ENCODE measurements around the gene PPP6R2. TPM values are rescaled to one million over a fixed set of nuclear protein-coding genes. Genes with fewer than 3 reads are reported as not detected.

Gene PPP6R2
- total and polyA plus RNA-seq, 2 of the 8 experiments (the other 6 are each of a cell fraction or from before 2014, with no cell fraction given), result 25.0 to 32.2 TPM

DNA sequence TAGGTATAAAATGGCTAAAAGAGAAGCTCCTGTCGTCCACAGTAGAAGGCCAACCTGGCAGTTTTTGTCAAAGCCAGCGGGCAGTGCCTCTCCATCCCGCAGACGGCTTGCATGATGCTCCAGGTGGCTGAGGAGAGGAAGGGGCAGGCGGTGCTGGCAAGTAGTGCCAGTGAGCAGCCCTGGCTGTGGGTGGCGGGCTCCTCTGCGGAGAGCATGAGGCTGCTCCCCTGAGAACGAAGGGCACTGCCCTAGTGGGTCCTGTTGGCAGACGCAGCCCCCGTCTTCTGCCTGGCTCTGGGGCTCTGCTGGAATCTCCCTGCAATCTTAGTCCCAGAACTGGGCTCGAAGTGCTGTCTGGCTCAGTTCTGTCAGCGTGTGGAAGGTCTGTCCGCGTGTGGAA, 80.8 kb downstream of the PPP6R2 start:
- Histone ChIP-seq H4K20me1 (replicated peaks in 1 of 2; ENCODE audit: control insufficient read depth in 1 of 2, insufficient read depth in 2 of 2, low read length in 2 of 2) (peaks cover 0 to 8% of the 10 kb centered on the region in 2 experiments), H3K23me2 (ENCODE audit: low read depth, low read length) (no peaks in the 10 kb centered on the region), H4K91ac (replicated peaks; ENCODE audit: insufficient read length, low read length) (no peak overlapping the region), H3K23ac (ENCODE audit: insufficient read length) (no peak overlapping the region), H2BK120ac (replicated peaks; ENCODE audit: low read depth, low read length) (no peak overlapping the region), H2BK20ac (ENCODE audit: low read length) (no peak overlapping the region), H3K4me1 (replicated peaks in 1 of 4; ENCODE audit: control insufficient read depth in 3 of 4, insufficient read depth in 4 of 4, low read length in 3 of 4) (no peaks in the 10 kb centered on the region), H2AFZ (ENCODE audit: low read length) (no peak overlapping the region), H2BK12ac (ENCODE audit: low read depth, low read length) (no peak overlapping the region), H3K27ac (ENCODE audit: low read depth, low read length) (no peak overlapping the region), H3K18ac (ENCODE audit: extremely low read depth, low read length) (no peak overlapping the region), H3K9ac (replicated peaks in 1 of 4; ENCODE audit: extremely low read depth in 1 of 4, low read depth in 3 of 4, low read length in 3 of 4) (no peak overlapping the region), H4K5ac (ENCODE audit: insufficient read length, low read depth, low read length) (no peak overlapping the region), H3K14ac (ENCODE audit: insufficient read length) (no peak overlapping the region), H3K79me2 (ENCODE audit: control insufficient read depth in 1 of 2, insufficient read depth in 2 of 2, low read length in 2 of 2) (no peaks in the 10 kb centered on the region), H3K4ac (replicated peaks; ENCODE audit: insufficient read length, low read depth, low read length) (no peak overlapping the region), H3K79me1 (ENCODE audit: low read depth, low read length) (no peaks in the 10 kb centered on the region), H3K27me3 (replicated peaks in 1 of 4; ENCODE audit: control insufficient read depth in 3 of 4, extremely low read depth in 1 of 4, insufficient read depth in 3 of 4, low read length in 3 of 4) (no peaks in the 10 kb centered on the region), H3K9me3 (ENCODE audit: insufficient read depth in 2 of 2, low read depth in 1 of 2, low read length in 1 of 2) (no peaks in the 10 kb centered on the region), H2BK15ac (ENCODE audit: low read length) (no peak overlapping the region), H2BK5ac (ENCODE audit: low read depth, low read length) (no peak overlapping the region), H3K4me3 (ENCODE audit: extremely low read depth in 1 of 4, insufficient read depth in 2 of 4, low read depth in 3 of 4, low read length in 4 of 4) (no peak overlapping the region), H2AK5ac (ENCODE audit: low read depth, low read length) (no peak overlapping the region), H3K4me2 (ENCODE audit: insufficient read depth in 1 of 2, low read depth in 2 of 2, low read length in 2 of 2) (no peak overlapping the region), H4K8ac (ENCODE audit: extremely low read depth, insufficient read depth, low read length) (no peak overlapping the region), H3K56ac (replicated peaks; ENCODE audit: insufficient read length, low read depth, low read length) (no peak overlapping the region), H3K36me3 (ENCODE audit: control insufficient read depth in 2 of 4, insufficient read depth in 4 of 4, low read length in 3 of 4) (peaks cover 9 to 36% (median 27%) of the 10 kb centered on the region in 4 experiments)
- no peak for FAIRE-seq
- no peak for DNase-seq (ENCODE audit: low read depth in 1 of 2, low spot score in 2 of 2)
- no peak for TF ChIP-seq ATF2 (IDR thresholded peaks at IDR 0.05; ENCODE audit: low read length)
- no peak for TF ChIP-seq FOSL1 (IDR thresholded peaks at IDR 0.05; ENCODE audit: insufficient read depth, low read depth, low read length)
- no peak for TF ChIP-seq SP2 (IDR thresholded peaks at IDR 0.05; ENCODE audit: low read length)
- TF ChIP-seq CBX8 (IDR thresholded peaks at IDR 0.05; ENCODE audit: borderline replicate concordance, low read depth, low read length), result no peak
- TF ChIP-seq, protein P1, sequence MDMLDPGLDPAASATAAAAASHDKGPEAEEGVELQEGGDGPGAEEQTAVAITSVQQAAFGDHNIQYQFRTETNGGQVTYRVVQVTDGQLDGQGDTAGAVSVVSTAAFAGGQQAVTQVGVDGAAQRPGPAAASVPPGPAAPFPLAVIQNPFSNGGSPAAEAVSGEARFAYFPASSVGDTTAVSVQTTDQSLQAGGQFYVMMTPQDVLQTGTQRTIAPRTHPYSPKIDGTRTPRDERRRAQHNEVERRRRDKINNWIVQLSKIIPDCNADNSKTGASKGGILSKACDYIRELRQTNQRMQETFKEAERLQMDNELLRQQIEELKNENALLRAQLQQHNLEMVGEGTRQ (IDR thresholded peaks at IDR 0.05; ENCODE audit: low read length), result no peak
- TF ChIP-seq RNF2 (IDR thresholded peaks at IDR 0.05; ENCODE audit: borderline replicate concordance, low read depth, low read length, missing control alignments, poor library complexity, severe bottlenecking), result no peak
- ChIA-PET CTCF (ENCODE audit: partially characterized antibody) (no interaction called here), POLR2A (ENCODE audit: partially characterized antibody) (no interaction called here)
- 91% methylated on average over 11 of the region's 14 CpGs; no CpG with 5 or more reads in 1 of the 2 experiments for WGBS, 2 experiments (ENCODE audit: extremely low coverage in 1 of 2, insufficient coverage in 1 of 2, insufficient read length in 1 of 2, insufficient replicate concordance in 2 of 2, low coverage in 1 of 2, low lambda C conversion rate in 2 of 2, missing lambda C conversion rate in 1 of 2)
